ENCODE results near the gene RNF19B. TPM values are rescaled to one million over a fixed set of nuclear protein-coding genes. Genes with fewer than 3 reads are reported as not detected.

RNF19B gene
- total RNA-seq, 2 experiments from 2014 or later, result 12.5 to 13.3 TPM

- Mint-ChIP-seq H3K9me3 (no peaks in the 10 kb centered on the region), H3K27me3 (ENCODE audit: low read depth) (no peaks in the 10 kb centered on the region), H3K4me1 (ENCODE audit: low read depth) (peaks cover 43% of the 10 kb centered on the region), H3K36me3 (ENCODE audit: low read depth) (no peaks in the 10 kb centered on the region), H3K4me3 (peak overlapping the region; percentile 80), H3K27ac (no peak overlapping the region)
- DNase-seq, result no peak
- CTCF ChIA-PET, result interaction anchor here (1.1 kb wide), 1 partner anchor 29 kb away, joined by 4 read pairs; no protein-coding TSS in a partner anchor
- intact Hi-C loops (cut with micrococcal nuclease), result loop anchor here (2.0 to 5.0 kb wide), 2 partner anchors 44 to 310 kb away; partner anchors contain the start of genes RBBP4 and ZBTB8OS
Observed at GRCh38 chr1:32962248-32962896, 2.2 kb downstream of the RNF19B start.

DNA sequence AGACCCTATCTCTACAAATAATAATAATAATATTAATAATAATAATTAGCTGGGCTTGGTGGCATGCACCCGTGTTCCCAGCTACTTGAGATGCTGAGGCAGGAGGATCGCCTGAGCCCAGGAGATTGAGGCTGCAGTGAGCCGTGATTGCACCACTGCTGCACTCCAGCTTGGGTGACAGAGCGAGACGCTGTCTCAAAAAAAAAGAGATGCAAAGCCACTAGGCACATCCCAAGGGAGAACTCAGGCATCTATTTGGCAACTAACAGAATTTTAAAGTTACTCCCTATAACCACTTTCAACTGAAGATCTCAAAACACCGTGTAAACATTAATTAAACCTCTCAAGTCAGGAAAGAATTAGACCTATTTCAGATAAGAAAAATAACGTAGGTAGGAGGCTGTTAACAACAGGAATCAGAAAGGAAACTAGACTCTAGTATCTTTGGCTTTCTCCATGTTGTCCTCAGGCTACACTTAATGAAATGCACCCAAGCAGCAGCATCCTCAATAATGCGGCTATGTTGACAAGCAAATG lies 3.7 kb downstream of the RNF19B start:
- Mint-ChIP-seq H3K9me3 (no peaks in the 10 kb centered on the region), H3K27ac (no peak overlapping the region), H3K4me1 (ENCODE audit: low read depth) (peaks cover 43% of the 10 kb centered on the region), H3K4me3 (no peak overlapping the region), H3K27me3 (ENCODE audit: low read depth) (no peaks in the 10 kb centered on the region), H3K36me3 (ENCODE audit: low read depth) (no peaks in the 10 kb centered on the region)
- no peak for DNase-seq
- CTCF ChIA-PET, result no interaction called here
- intact Hi-C loops (cut with micrococcal nuclease), result loop anchor here (2.0 to 5.0 kb wide), 2 partner anchors 20 to 309 kb away; partner anchors contain the start of genes RBBP4 and ZBTB8OS

DNA sequence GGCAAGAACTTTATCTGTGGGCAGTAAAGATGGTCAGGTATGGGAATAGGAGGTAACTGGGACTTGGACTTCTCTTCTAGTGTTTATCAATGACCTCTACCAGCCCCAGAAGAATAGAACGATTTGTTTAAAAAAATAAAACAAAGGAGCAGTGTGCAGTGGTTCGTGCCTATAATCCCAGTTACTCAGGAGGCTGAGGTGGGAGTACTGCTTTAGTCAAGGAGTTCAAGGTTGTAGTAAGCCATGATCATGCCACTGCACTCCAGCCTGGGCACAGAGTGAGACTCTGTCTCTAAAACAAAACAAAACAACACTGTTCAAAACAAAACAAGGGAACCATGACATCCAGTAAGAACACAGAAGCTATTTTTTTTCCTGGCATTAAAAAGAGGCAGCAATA lies 4.3 kb downstream of the RNF19B start:
- Mint-ChIP-seq H3K4me1 (ENCODE audit: low read depth) (peaks cover 43% of the 10 kb centered on the region), H3K4me3 (no peak overlapping the region), H3K27ac (no peak overlapping the region), H3K36me3 (ENCODE audit: low read depth) (no peaks in the 10 kb centered on the region), H3K9me3 (no peaks in the 10 kb centered on the region), H3K27me3 (ENCODE audit: low read depth) (no peaks in the 10 kb centered on the region)
- CTCF ChIA-PET, result no interaction called here
- no peak for DNase-seq
- intact Hi-C loops (cut with micrococcal nuclease), result loop anchor here (2.0 to 5.0 kb wide), 2 partner anchors 20 to 308 kb away; partner anchors contain the start of genes RBBP4 and ZBTB8OS

GRCh38 chr1:32958827-32959226 lies 5.8 kb downstream of the RNF19B start:
- Mint-ChIP-seq H3K9me3 (no peaks in the 10 kb centered on the region), H3K36me3 (ENCODE audit: low read depth) (no peaks in the 10 kb centered on the region), H3K27me3 (ENCODE audit: low read depth) (no peaks in the 10 kb centered on the region), H3K4me3 (no peak overlapping the region), H3K4me1 (ENCODE audit: low read depth) (peaks cover 44% of the 10 kb centered on the region), H3K27ac (no peak overlapping the region)
- intact Hi-C loops (cut with micrococcal nuclease), result no loop called here
- CTCF ChIA-PET, result interaction anchor here (1.1 kb wide), 1 partner anchor 64 kb away, joined by 3 read pairs; no protein-coding TSS in a partner anchor
- no peak for DNase-seq

DNA sequence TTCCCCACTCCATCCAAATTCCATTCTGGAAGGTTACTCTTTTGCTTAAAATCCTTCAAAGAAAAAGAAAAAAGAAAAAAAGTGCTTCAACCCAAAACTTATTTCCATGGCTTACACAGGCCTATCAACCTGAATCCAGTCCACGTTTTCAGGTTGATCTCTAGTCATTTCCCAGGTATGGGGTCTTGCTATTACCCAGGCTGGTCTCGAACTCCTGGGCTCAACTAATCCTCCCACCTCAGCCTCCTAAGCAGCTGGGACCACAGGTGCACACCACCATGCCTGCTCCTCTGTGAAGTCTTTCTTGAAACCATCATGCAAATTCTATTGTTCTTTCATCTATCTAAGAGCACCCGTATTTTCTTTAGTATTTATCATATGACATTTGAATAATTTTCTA lies 7.6 kb downstream of the RNF19B start:
- no peak for DNase-seq
- Mint-ChIP-seq H3K9me3 (no peaks in the 10 kb centered on the region), H3K4me3 (no peak overlapping the region), H3K4me1 (ENCODE audit: low read depth) (peaks cover 34% of the 10 kb centered on the region), H3K36me3 (ENCODE audit: low read depth) (no peaks in the 10 kb centered on the region), H3K27ac (no peak overlapping the region), H3K27me3 (ENCODE audit: low read depth) (no peaks in the 10 kb centered on the region)
- intact Hi-C loops (cut with micrococcal nuclease), result no loop called here
- CTCF ChIA-PET, result no interaction called here

- H3K27me3 Mint-ChIP-seq (ENCODE audit: low read depth), result no peaks in the 10 kb centered on the region
- no peaks in the 10 kb centered on the region for H3K9me3 Mint-ChIP-seq
- H3K36me3 Mint-ChIP-seq (ENCODE audit: low read depth), result no peaks in the 10 kb centered on the region
- CTCF ChIA-PET, result interaction anchor here (0.6 kb wide), 3 partner anchors 20 to 139 kb away, joined by 3 to 4 read pairs (median 3); no protein-coding TSS in a partner anchor
- DNase-seq, result no peak
- no peak overlapping the region for H3K27ac Mint-ChIP-seq
- H3K4me1 Mint-ChIP-seq (ENCODE audit: low read depth), result peaks cover 24% of the 10 kb centered on the region
- no peak overlapping the region for H3K4me3 Mint-ChIP-seq
- intact Hi-C loops (cut with micrococcal nuclease), result no loop called here
Observed at GRCh38 chr1:32954168-32954567, 10.4 kb downstream of the RNF19B start.

DNA sequence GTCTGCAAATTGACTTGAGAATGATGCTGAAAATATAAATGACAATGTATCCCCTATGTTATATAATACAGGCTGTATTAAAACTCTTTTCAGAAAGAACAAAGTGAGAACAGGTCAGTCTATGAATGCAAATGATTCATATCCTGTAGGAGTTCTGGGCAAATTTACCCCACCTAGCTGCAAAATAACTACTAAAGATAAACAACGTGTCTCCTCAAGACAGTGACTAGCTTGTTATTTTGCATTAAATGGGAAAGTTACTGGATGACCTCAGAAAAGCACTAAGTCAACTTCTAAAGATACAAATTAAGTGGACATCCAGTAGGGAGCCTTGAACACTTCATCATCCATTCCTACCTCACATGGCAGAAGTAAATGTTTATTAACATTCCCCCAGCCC lies 11.1 kb downstream of the RNF19B start:
- Mint-ChIP-seq H3K36me3 (ENCODE audit: low read depth) (no peaks in the 10 kb centered on the region), H3K9me3 (no peaks in the 10 kb centered on the region), H3K4me3 (no peak overlapping the region), H3K4me1 (ENCODE audit: low read depth) (peaks cover 23% of the 10 kb centered on the region), H3K27me3 (ENCODE audit: low read depth) (no peaks in the 10 kb centered on the region), H3K27ac (no peak overlapping the region)
- no peak for DNase-seq
- intact Hi-C loops (cut with micrococcal nuclease), result no loop called here
- CTCF ChIA-PET, result interaction anchor here (0.6 to 1.2 kb wide), 2 partner anchors 20 to 140 kb away, joined by 3 read pairs; no protein-coding TSS in a partner anchor

GRCh38 chr1:32949519-32949918 lies 15.1 kb downstream of the RNF19B start:
- Mint-ChIP-seq H3K9me3 (no peaks in the 10 kb centered on the region), H3K36me3 (ENCODE audit: low read depth) (peaks cover 17% of the 10 kb centered on the region), H3K27me3 (ENCODE audit: low read depth) (no peaks in the 10 kb centered on the region), H3K4me3 (no peak overlapping the region), H3K27ac (no peak overlapping the region), H3K4me1 (ENCODE audit: low read depth) (peaks cover 12% of the 10 kb centered on the region)
- intact Hi-C loops (cut with micrococcal nuclease), result no loop called here
- CTCF ChIA-PET, result interaction anchor here (0.5 to 1.7 kb wide), 2 partner anchors 106 to 215 kb away, joined by 3 to 8 read pairs; no protein-coding TSS in a partner anchor
- DNase-seq, result no peak

DNA sequence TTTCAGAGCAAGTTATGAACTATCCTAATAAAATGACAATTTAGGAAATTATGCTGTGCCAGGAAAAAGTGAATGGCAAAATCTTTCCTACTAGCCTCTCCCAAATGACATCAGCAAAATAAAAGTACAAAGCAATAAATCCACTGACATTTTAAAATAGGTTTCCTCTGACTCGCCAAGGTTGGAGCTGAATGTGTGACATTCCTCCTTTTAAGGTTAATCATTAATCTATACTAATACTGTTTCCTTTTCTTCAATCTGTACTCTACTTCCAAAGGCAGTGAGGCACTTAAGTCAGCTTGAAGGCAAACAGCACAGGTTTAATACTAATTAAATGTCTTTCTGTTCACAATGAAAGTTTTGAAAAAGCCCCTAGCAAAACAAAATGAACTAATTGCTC lies 15.7 kb downstream of the RNF19B start:
- Mint-ChIP-seq H3K36me3 (ENCODE audit: low read depth) (peaks cover 23% of the 10 kb centered on the region), H3K27me3 (ENCODE audit: low read depth) (no peaks in the 10 kb centered on the region), H3K4me1 (ENCODE audit: low read depth) (peaks cover 12% of the 10 kb centered on the region), H3K9me3 (no peaks in the 10 kb centered on the region), H3K4me3 (no peak overlapping the region), H3K27ac (no peak overlapping the region)
- intact Hi-C loops (cut with micrococcal nuclease), result no loop called here
- CTCF ChIA-PET, result interaction anchor here (0.5 to 1.7 kb wide), 2 partner anchors 106 to 216 kb away, joined by 3 to 8 read pairs; no protein-coding TSS in a partner anchor
- no peak for DNase-seq

GRCh38 chr1:32948390-32948722 lies 16.3 kb downstream of the RNF19B start:
- no peak for DNase-seq
- no peaks in the 10 kb centered on the region for H3K9me3 Mint-ChIP-seq
- no peaks in the 10 kb centered on the region for H3K27me3 Mint-ChIP-seq (ENCODE audit: low read depth)
- no peak overlapping the region for H3K4me3 Mint-ChIP-seq
- peaks cover 28% of the 10 kb centered on the region for H3K36me3 Mint-ChIP-seq (ENCODE audit: low read depth)
- peaks cover 11% of the 10 kb centered on the region for H3K4me1 Mint-ChIP-seq (ENCODE audit: low read depth)
- intact Hi-C loops (cut with micrococcal nuclease), result no loop called here
- CTCF ChIA-PET, result interaction anchor here (0.9 to 1.7 kb wide), 2 partner anchors 16 to 107 kb away, joined by 4 to 8 read pairs; no protein-coding TSS in a partner anchor
- no peak overlapping the region for H3K27ac Mint-ChIP-seq

DNA sequence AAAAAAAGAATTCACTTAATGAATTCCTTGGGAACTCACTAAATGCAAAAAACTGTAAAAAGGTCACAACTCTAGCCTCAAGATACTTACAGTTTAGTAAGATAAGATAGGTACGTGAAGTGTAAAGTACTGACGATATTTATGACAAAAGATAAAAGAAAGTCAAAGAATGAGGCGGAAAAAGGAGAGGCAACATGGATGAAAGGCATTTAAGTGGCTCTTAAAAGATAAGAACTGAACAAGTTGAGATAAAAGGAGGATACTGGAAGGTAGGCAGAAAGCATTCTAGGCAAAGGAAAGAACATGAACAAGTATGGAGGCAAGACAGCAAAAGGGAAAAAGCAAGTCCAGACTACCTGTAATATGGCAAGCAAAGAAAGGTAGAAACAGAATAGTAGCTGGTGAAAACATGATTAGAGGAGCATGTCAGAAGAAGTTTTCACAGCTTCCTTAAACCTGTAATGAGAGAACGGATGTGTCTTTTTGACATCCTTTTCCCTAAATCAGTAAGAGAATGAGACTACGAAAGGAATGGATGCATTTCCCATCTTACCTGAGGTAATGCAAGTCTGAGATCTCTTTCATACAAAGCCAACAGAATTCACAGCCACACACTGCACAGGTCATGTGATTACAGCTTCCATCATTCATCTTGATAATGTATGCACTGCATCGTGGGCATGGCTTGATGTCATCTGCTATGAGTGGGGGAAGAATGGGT lies 16.8 kb downstream of the RNF19B start:
- H3K4me1 Mint-ChIP-seq (ENCODE audit: low read depth), result peaks cover 10% of the 10 kb centered on the region
- intact Hi-C loops (cut with micrococcal nuclease), result no loop called here
- H3K27ac Mint-ChIP-seq, result no peak overlapping the region
- CTCF ChIA-PET, result interaction anchor here (0.9 to 1.7 kb wide), 2 partner anchors 15 to 108 kb away, joined by 4 to 8 read pairs; no protein-coding TSS in a partner anchor
- no peaks in the 10 kb centered on the region for H3K27me3 Mint-ChIP-seq (ENCODE audit: low read depth)
- DNase-seq, result no peak
- H3K4me3 Mint-ChIP-seq, result no peak overlapping the region
- peaks cover 32% of the 10 kb centered on the region for H3K36me3 Mint-ChIP-seq (ENCODE audit: low read depth)
- H3K9me3 Mint-ChIP-seq, result no peaks in the 10 kb centered on the region

DNA sequence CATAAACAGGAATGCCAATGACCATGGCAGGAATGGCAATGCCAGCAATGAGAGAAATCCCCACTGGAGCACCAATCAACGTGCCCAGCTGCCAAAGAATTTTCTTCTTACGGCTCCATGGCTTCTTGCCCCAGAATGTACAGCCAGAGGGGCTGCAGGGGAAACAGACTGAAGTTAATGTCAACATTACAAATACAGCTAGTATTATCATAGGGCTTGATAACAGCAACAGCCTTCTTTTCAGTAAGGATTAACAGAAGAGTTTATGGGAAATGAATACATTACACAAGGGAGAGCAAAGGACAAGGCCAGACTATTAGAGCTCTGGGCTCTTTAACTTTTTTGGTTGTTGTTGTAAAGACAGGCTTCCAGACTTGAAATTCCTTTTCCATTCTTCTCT lies 18.2 kb downstream of the RNF19B start:
- CTCF ChIA-PET, result no interaction called here
- peaks cover 10% of the 10 kb centered on the region for H3K4me1 Mint-ChIP-seq (ENCODE audit: low read depth)
- intact Hi-C loops (cut with micrococcal nuclease), result no loop called here
- no peaks in the 10 kb centered on the region for H3K9me3 Mint-ChIP-seq
- no peak overlapping the region for H3K27ac Mint-ChIP-seq
- no peak for DNase-seq
- H3K4me3 Mint-ChIP-seq, result no peak overlapping the region
- H3K27me3 Mint-ChIP-seq (ENCODE audit: low read depth), result no peaks in the 10 kb centered on the region
- peaks cover 39% of the 10 kb centered on the region for H3K36me3 Mint-ChIP-seq (ENCODE audit: low read depth)
